Midbrain (tissue), 1 donor: Measurements from ENCODE around the gene GPR162.
A peak's percentile ranks its signal among the peaks of the same experiment; 100 is the strongest.

Source experiments
- DNase-seq: peaks from one replicate; lab custom pipeline; 2025; lab: John Stamatoyannopoulos, UW

GPR162 gene

GRCh38 chr12:6786416-6787094, 35.1 kb upstream of the GPR162 start:
- DNase-seq, result no peak

GRCh38 chr12:6787309-6787708, 34.3 kb upstream of the GPR162 start:
- DNase-seq, result no peak

- peak; percentile 25 for DNase-seq
These were observed 32.4 kb upstream of the GPR162 start, which contains the start of gene CD4 for GRCh38 chr12:6788972-6789924. Gene CD4 (plus strand): TSS chr12:6789528. CDS start chr12:6800139, 10,611 bp downstream.

- DNase-seq, result no peak
These were observed 31.0 kb upstream of the GPR162 start for GRCh38 chr12:6790496-6791150.

DNA sequence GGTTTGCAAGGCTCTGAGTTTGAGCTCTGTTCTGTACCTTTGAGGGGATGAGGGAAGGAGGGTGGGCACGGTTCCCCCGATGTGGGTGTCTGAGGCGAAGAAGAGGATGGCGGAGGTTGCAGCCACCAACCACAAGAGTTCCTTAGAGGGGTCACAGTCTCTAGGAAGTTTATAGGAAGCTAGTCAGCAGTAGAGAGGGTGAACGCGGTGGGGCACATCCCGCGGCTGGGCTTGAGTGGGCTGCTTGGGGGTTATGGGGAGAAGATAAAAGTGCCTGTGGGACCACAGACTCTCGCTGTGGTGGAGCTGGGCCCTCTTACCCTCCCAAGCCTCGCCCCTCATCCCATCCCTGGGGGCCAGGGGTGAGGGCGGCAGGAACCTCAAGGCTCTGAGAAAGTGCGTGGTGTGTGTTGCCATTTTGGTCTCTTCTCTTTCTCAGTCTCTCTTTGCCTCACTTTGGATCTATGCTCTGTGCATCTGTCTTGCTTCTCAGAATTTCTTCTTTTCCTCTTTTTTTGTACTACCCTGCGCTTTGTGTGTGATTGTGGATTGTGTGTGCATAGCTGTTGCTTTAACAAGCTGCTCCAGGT, 29.6 kb upstream of the GPR162 start:
- no peak for DNase-seq

GRCh38 chr12:6792522-6793201, 29.0 kb upstream of the GPR162 start:
- peak; percentile 28 for DNase-seq

DNA sequence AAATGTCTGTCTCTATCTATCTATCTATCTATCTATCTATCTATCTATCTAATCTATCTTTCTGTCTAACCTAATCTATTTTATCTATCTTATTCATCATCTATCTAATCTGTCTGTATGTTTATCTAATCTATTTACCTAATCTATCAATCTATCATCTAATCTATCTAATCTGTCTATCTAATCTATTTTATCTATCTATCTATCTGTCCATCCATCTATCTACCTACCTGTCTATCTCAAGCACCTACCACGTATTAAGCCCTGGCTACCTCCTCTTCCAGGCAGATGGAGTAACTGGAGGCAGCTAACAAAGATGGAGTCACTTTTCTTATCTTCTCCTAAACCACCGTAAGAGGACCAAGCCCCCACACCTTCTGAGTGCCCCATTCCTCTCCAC, 26.5 kb upstream of the GPR162 start:
- DNase-seq, result no peak

- no peak for DNase-seq
These were observed 25.0 kb upstream of the GPR162 start for GRCh38 chr12:6796576-6796975.

GRCh38 chr12:6799147-6799546, 22.5 kb upstream of the GPR162 start:
- no peak for DNase-seq

DNA sequence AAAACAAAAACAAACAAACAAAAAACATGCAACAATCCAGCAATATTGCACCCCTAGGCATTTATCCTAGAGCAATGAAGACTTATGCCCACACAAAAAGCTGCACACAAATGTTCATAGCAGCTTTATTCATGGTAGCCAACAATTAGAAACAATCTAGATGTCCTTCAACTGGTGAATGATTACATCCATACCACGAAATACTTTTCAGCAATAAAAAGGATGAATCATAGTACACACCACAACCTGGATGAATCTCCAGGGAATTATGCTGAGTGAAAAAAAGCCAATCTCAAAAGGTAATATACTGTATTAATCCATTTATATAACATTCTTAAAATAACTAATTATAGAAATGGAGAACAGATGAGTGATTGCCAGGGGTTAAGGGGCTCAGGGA, 14.5 kb upstream of the GPR162 start:
- no peak for DNase-seq

GRCh38 chr12:6809056-6809455, 12.6 kb upstream of the GPR162 start:
- no peak for DNase-seq

DNA sequence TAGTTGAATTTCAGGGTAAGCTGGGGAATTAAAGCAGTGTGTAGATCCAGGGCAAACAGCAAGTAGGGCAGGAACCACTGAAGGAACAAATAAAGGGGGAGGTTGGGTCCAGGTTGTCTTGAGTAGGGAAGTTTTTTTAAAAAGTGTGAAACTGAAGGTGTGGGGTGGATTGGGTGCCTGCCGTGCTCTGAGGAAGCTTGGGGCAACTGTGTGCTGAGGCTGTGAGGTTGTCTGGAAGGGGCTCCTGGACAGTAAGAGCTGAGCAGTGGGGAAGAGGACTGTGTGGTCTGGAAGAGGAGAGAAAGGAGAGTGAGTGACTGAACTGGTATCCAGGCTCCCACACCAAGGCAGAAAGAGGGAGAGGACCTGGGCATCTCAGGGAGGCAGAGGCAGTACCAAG, 10.9 kb upstream of the GPR162 start:
- no peak for DNase-seq

- DNase-seq, result no peak
These were observed 8.3 kb upstream of the GPR162 start for GRCh38 chr12:6813363-6813762.

DNA sequence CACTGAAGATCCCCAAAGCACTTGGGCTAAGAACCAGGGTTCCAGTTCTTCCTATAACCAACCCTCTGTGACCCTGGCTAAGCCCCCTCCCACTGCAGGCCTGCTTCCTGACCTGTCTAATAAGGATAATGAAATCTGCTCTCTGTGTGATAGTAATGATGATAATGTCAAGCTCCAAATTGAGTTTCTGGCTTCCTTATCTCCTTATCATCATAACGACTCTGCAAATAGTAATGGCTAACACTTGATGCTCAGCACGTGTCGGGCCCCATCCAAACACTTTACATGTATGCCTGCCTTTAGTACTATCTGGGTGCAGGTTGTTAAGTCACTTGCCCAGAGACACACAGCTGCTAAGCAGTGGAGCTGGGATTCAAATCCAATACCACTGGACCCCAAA, 5.0 kb upstream of the GPR162 start:
- DNase-seq, result no peak

DNA sequence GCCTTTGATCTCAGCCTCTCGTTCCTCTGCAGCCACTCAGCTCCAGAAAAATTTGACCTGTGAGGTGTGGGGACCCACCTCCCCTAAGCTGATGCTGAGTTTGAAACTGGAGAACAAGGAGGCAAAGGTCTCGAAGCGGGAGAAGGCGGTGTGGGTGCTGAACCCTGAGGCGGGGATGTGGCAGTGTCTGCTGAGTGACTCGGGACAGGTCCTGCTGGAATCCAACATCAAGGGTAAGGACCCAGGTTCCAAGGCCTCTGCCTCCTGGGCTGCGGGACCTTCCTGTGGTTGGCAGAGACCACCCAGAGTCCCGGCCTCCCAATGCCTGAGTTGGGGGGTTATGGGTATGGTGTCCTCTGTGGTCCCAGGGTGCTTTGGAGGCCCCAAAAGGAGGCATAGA, 4.5 kb upstream of the GPR162 start:
- no peak for DNase-seq

GRCh38 chr12:6817662-6818157, 3.9 kb upstream of the GPR162 start:
- no peak for DNase-seq

DNA sequence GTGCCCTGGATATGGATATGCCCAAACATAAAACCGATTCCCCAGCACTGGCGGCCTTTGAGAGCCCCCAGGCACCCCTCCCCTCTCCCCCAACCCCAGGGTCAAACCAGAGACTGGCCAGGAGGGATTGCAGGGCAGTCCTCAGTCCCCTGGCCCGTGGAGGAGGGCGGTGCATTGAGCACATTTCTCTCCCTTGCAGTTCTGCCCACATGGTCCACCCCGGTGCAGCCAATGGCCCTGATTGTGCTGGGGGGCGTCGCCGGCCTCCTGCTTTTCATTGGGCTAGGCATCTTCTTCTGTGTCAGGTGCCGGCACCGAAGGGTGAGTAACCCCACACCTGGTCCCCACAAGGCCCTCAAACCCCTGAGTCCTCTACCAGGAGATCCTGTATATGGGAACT, 3.4 kb upstream of the GPR162 start:
- DNase-seq, result no peak

DNA sequence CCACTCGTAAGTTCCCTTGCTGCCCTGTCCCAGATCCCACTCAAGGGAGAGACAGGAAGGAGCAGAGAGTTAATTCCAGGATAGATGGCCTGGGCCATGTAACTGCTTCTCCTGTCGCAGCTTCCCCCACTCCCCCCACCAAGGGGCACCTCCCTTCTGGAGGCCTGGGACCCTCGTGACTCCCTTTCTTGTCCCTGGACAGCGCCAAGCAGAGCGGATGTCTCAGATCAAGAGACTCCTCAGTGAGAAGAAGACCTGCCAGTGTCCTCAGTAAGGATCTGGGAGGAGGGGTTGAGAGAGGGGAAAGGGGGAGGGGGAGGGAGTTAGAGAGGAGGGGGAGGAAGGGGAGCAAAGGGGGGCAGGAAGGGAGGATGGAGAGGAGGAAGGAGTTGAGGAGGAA, 3.0 kb upstream of the GPR162 start:
- no peak for DNase-seq

DNA sequence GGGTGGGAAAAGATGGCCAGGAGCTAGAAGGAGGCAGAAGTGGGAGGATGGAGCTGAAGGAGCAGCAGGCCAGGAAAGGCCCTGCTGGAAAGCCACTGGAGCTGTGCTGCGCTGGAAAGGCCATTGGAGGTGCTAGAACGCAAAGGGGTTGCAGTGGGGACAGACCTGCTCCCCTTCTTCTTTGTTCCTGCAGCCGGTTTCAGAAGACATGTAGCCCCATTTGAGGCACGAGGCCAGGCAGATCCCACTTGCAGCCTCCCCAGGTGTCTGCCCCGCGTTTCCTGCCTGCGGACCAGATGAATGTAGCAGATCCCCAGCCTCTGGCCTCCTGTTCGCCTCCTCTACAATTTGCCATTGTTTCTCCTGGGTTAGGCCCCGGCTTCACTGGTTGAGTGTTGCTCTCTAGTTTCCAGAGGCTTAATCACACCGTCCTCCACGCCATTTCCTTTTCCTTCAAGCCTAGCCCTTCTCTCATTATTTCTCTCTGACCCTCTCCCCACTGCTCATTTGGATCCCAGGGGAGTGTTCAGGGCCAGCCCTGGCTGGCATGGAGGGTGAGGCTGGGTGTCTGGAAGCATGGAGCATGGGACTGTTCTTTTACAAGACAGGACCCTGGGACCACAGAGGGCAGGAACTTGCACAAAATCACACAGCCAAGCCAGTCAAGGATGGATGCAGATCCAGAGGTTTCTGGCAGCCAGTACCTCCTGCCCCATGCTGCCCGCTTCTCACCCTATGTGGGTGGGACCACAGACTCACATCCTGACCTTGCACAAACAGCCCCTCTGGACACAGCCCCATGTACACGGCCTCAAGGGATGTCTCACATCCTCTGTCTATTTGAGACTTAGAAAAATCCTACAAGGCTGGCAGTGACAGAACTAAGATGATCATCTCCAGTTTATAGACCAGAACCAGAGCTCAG, 2.3 kb upstream of the GPR162 start:
- DNase-seq, result no peak

GRCh38 chr12:6820166-6820565, 1.5 kb upstream of the GPR162 start:
- no peak for DNase-seq
